SHP77 (cell line): ENCODE data around the gene PRSS36.
"Not testable (repeated sequence)": the region's sequence is repeated elsewhere in the genome, so short reads cannot be mapped to it uniquely, and the experiment has no call there.

Source experiments
- DNase-seq, 2 experiments: peaks; one replicate each; lab custom pipeline; 2025; lab: John Stamatoyannopoulos, UW

Gene PRSS36

GRCh38 chr16:31141489-31142108 lies 8.3 kb downstream of the PRSS36 start:
- DNase-seq: peak; percentile 53 to 66

- not testable (repeated sequence) for DNase-seq
These were observed 8.8 kb downstream of the PRSS36 start for GRCh38 chr16:31141071-31141469.

DNA sequence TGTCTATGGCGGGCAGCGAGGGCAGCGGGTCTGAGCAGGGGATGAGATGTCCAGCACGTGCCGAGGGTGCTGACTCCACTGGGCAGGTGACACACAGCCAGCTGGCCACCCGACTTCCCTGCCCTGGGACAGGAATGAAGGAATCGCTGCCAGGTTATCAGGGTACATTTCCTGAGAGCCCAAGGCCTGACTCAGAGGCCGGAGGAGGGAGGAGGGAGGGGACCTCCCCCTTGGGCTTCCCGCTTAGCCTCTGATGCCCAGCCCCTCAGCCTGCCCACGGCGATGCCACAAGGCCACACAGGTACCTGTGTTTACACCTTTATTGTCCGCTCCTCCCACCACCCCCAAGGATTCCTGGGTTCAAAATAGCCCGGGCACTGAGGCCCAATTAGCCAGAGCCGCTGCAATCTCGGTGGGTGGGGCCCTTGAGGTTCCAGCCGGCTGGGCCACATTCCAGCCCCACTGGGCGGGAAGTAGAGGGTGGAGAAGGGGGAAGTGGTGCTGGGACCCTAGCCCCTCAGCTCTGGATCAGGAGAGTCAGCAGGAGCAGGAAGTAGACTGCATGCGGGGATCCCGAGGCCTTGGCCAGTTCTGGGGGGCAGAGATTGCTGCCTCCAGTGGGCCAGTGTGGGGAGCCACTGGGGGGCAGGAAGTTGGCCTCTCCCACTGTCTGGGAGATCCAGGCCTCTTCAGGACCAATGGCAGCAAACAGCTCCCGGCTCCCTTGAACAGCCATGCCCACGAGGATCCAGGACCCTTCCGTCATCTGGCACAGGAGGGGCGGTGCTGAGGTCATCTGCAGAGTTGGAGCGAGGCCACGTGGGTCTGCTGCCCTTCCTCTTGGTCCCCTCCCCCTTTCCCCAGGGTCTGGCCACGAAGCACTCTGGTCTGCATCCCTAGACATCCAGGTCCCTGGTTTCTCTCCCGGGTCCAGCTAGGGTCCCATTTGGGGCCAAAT lies 11.0 kb downstream of the PRSS36 start:
- DNase-seq: no peak

DNA sequence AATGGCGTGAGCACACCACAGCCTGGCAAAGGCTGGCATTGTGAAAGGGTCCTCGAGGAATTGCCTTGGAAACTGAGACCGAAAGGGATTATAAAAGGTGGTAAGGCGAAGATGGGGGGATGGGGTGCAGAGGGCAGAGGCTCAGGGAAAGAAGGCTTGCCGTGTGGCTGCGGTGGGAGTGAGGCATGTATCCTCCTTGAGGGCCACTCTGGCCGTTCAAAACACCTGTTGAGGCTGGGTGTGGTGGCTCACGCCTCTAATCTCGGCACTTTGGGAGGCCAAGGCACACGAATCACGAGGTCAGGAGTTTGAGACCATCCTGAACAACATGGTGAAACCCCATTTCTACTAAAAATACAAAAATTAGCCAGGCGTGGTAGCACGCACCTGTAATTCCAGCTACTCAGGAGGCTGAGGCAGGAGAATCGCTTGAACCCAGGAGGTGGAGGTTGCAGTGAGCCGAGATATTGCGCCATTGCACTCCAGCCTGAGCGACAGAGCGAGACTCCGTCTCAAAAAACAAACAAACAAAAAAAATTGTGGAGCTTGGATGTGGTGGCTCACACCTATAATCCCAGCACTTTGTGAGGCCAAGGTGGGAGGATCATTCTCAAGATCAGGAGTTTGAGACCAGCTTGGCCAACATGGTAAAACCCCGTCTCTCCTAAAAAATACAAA lies 12.9 kb downstream of the PRSS36 start:
- not testable (repeated sequence) for DNase-seq

- no peak for DNase-seq
These were observed 13.6 kb downstream of the PRSS36 start for GRCh38 chr16:31136287-31136662.

DNA sequence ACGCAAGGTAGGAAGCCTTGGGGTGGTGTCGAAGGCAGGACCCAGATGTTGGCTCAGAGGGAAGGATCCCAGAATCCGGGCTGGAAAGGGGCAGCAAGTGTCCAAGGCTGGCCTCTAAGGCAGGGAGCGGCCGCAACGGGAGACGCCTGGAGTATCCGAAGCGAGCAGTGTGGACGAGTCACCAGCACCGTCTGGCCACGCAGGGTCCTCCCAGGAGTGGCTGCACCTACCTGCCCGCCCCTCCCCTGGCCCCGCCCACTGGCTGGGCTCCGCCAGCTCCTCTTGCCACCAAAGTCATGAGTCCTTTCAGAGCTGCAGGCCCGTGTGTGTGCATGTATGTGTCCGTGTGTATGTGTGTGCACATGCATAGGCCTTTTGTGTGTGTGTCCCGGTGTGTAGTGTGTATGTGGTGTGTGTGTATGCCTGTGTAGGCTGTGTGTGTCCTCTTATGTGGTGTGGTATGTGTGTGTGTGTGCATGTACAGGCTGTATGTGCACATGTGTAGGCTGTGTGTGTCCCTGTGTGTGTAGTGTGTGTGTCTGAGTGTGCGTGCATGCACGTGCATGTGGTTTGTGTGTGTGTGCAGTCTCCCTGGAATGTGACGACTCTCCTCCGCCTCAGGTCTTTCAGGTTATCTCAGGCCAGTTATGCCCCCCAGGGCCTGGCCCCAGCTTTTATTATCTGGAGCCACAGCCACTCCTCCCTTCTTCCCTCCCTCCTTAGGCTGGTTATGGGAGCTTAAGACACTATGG lies 14.2 kb downstream of the PRSS36 start, which contains the start of gene PRSS8:
Gene PRSS8 (minus strand): TSS at position 193 of the 752 bp plus-strand sequence. CDS start 229 bp downstream, outside the sequence.
- no peak for DNase-seq

DNA sequence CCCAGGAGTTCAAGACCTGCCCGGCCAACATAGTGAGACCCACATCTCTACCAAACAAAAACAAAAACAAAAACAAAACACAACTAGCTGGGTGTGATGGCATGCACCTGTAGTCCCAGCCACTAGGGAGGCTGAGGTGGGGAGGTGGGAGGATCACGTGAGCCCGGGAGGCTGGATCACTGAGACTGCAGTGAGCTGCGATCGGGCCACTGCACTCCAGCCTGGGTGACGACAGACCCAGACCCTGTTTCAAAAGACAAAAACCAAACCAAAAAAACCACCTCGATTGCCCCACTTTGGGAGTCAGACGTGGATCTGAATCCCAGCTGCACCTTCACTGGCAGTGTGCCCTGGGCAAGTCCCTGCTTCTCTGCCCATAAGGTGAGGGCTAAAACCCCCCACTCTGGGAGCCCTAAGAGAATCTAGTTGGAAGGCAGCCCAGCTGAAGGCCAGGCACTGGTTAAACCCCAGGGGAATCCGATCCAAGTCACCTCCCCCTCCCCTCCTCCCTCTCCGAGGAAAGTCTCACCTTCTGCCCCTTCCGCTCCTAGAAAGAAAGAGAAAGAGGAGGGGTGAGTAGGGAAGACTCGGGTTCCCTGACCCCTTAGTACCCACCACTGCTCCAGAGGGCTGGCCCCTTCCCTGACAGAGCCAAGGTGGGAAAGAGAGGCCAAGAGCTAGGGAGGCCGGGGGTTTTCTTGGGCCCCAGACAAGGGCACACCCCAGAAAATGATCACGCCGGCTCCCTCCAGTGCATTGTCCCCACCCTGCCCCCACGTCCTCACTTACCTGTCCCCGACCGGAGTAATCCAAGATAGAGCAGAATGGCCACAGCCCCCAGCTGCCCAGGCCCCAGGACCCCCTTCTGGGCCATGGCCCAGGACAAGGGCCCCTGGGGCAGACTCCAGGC lies 15.0 kb downstream of the PRSS36 start:
- peak in 1 of 2 experiments; percentile 21 for DNase-seq

GRCh38 chr16:31134091-31134571 lies 15.7 kb downstream of the PRSS36 start:
- no peak for DNase-seq

DNA sequence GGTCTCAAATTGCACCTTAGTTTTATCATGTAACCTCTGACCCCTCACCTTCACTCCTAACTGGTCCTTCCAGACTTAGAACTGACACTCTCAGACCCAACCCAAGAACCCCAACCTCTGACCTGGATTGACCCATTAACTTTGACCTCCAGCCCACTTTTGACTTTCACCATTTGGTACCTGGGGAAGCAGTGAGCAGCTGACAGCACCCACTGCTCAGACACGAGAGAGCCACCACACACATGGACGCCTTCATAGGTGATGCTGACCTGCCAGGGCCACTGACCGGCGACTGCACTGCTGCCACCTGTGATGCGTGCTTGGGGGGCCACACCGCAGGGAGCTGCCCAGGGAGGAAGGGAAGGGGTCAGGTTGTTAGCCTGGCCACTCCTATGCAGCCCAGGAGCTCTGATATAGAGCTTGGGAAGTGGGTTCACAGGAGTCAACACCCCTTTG lies 16.8 kb downstream of the PRSS36 start:
- DNase-seq: no peak

DNA sequence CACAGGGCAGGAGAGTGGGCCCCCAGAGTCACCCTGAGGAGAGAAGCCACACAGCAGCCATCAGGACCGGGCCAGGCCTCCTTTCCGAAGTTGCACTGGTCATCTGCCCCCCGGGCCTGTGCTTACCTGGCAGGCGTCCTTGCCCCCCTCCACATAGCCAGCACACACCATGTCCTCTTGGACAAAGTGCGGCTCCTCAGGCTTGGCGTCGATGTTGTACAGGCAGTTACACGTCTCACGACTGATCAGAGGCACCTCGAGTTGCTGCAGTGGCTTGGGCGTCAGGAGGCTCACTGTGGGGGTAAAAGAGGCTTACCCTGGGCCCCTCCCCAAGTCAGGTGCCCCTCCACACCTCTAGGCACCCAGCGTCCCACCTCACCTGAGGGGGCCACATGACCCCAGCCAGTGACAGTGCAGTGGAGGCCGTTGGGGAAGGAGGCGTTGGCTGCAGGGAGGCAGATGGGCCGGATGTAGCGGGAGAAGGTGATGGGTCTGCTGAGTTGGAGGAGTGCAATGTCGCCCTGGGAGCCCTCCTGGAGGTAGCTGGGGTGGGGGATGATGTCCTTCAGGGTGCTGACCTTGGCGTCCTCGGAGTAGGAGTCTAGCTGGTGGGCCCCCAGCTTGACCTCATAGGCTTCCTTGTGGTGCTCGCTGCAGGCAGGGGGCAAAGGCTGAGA lies 17.4 kb downstream of the PRSS36 start:
- DNase-seq: no peak

- no peak for DNase-seq
These were observed 18.0 kb downstream of the PRSS36 start for GRCh38 chr16:31131841-31132271.

- DNase-seq: no peak
These were observed 18.4 kb downstream of the PRSS36 start for GRCh38 chr16:31131416-31131815.

DNA sequence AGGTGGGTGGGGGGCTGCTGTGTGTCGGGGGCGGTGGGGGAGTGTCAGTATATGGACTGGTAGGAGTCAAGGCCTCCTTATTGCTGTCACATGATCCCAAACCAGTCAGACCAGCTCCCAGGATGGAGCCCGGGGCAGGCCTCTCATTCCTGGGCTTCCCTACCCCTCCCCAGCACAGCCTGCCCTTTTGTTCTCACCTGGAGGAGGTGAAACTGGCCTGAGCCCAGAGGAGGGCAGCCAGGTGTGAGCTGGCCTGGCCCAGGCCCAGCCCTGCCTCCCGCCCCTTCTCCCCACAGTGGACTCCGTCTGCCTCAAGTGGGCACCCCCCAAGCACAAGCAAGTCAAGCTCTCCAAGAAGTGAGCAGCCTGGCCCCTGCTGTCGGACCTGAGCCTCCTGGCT lies 19.0 kb downstream of the PRSS36 start:
- DNase-seq: no peak

DNA sequence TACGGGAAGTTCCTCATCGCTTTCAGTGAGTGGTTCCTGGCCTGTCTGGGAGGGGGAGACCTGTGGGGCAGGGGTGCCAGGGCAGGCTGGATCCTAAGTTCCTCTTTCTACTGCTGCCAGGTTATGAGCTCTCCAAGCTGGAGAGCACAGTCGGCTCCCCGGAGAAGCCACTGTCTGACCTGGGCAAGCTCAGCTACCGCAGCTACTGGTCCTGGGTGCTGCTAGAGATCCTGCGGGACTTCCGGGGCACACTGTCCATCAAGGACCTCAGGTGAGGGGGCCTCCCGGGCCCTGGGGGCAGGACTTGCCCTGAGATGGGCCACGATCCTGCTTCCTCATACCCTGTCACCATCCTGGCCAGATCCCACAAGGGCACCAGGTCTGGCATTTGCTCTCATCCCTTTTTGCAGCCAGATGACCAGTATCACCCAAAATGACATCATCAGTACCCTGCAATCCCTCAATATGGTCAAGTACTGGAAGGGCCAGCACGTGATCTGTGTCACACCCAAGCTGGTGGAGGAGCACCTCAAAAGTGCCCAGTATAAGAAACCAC lies 19.5 kb downstream of the PRSS36 start:
- DNase-seq: no peak

GRCh38 chr16:31129568-31130335 lies 20.1 kb downstream of the PRSS36 start:
- DNase-seq: no peak

DNA sequence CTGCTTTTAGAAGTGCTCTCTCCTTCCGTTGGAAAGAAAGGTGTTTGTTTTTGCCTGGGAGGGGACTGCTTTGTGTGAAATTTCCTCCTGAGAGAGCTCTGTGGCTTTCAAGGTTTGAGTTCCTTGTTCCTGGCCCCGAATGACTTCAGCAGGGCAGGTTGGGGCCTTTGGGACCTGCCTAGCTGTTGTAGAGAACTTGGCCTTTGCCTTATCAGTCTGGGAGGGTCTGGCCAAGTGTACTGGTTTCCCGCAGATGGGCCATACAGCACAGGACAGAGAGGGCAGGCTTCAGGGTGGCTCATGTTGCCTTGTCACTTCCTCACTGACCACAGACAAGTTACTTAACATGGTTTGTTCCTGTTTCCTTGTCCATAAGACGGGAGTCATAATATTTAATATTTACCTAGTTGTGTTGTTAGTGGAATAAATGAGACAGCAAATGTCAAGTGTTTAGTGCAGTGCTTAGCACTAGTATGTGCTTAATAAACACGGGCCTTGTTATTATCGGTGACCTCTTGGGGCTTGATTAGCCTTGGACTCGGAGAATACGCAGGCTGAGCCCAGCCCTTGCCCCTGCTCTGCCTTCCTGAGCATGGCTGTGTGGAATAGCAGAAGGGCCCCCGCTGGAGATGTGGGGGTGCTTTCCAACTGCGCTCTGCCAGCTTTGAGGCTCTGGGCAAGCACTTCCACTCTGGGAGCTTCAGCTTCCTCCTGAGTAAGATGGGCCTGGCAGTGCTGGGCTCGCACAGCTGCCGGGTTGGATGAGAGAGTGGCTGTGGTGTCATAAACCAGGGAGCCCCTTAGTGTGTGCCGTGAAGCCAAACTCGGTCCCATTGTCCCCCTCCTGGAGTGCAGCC lies 20.9 kb downstream of the PRSS36 start:
- DNase-seq: no peak

- DNase-seq: no peak
These were observed 22.7 kb downstream of the PRSS36 start for GRCh38 chr16:31127182-31127581.

DNA sequence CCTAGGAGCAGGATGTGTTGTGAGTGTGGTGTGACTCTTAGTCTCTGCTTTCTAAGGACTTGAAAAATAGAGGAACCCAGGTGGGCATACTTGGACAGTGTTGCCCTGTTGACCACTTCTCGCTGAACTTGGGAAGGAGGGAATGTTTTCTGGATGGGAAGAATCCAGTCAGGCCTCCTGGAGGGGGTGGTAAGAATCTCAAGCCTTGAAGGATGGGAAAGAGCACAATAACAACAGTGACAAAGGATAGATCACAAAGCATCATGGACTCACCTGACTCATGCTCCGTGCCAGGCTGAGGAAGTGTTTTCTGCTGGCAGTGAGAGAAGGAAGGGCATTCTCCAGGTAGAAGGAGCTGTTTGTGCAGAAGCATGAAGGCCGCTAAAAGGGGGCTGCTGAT lies 24.0 kb downstream of the PRSS36 start:
- DNase-seq: no peak
